GM06990 (cell line): ENCODE measurements around the gene GNA12.

Experiments used
- DNase-seq: peaks from one replicate; pipeline ENCODE4 v3.0.0-alpha.2; 2011; ENCODE audit not compliant: insufficient read length; ENCODE audit errors: extremely low read depth
- H3K27me3 ChIP-seq: replicated peaks from 2 replicates; pipeline ENCODE4 v1.6.0; 2011; ENCODE audit warnings: low read length; ENCODE audit not compliant: control insufficient read depth, insufficient read depth
- H3K36me3 ChIP-seq: 2 replicates; pipeline ENCODE4 v1.5.1; 2011; ENCODE audit warnings: low read length; ENCODE audit not compliant: control insufficient read depth, insufficient read depth
- H3K4me3 ChIP-seq: replicated peaks from 2 replicates; pipeline ENCODE4 v1.5.1; 2011; ENCODE audit warnings: low read depth, mild to moderate bottlenecking, control low read depth, low read length
- TF ChIP-seq, protein P1 (sequence below): IDR thresholded peaks from 2 replicates; pipeline ENCODE4 v1.5.1; 2011; ENCODE audit warnings: low read length, control low read depth, mild to moderate bottlenecking, inconsistent platforms; ENCODE audit not compliant: insufficient read depth, poor library complexity, severe bottlenecking

GNA12 gene

DNA sequence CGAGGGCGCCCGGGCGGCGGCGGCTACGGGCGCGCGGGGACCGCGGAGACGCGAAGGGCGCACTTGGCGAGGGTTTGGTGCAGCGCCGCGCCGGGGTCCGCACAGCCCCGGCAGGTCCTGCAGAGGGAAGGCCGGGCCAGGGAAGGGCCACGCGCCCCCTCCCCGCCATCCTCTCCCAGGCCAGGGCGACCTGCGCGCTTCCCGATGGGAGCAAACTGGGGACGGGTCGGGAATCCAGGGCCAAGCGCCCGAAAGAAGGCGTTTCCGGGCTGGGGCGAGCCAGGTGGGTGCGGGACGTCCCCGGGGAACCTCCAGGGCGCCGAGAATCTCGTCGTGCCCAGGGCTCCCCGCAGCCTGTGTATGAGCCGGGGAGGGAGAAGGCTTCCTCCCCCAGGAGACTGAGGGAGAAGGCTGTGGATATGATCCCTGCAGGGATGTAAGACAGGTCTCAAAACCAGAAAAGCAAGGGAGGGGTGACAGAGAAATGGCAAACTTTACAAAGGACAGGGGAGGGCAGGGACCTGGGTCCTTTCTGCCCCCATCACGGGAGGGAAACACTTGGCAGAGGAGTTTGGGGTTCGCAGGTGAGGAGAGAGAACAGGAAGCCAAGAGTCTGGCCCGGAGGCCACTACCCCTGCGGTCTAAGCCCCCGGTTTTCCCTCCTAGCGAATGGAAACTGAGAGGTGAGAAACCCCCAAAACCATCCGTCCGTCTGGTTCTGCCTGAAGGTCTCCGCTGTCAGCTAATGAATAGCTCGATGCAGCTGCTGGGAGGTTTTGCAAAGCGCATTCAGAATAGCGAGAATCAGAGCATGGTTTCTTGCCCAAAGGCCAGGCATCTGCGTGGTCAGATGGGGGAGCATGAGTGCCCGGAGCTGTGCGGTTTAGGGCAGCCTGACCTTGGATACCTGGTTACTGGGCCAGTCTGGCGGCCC, 155.4 kb downstream of the GNA12 start:
- no peaks in the 10 kb centered on the region for H3K36me3 ChIP-seq
- peak; percentile 70 for DNase-seq
- peak overlapping the region; percentile 51 for H3K4me3 ChIP-seq
- H3K27me3 ChIP-seq: no peaks in the 10 kb centered on the region; the same call in 1 of the 2 replicates
- TF ChIP-seq, protein P1, sequence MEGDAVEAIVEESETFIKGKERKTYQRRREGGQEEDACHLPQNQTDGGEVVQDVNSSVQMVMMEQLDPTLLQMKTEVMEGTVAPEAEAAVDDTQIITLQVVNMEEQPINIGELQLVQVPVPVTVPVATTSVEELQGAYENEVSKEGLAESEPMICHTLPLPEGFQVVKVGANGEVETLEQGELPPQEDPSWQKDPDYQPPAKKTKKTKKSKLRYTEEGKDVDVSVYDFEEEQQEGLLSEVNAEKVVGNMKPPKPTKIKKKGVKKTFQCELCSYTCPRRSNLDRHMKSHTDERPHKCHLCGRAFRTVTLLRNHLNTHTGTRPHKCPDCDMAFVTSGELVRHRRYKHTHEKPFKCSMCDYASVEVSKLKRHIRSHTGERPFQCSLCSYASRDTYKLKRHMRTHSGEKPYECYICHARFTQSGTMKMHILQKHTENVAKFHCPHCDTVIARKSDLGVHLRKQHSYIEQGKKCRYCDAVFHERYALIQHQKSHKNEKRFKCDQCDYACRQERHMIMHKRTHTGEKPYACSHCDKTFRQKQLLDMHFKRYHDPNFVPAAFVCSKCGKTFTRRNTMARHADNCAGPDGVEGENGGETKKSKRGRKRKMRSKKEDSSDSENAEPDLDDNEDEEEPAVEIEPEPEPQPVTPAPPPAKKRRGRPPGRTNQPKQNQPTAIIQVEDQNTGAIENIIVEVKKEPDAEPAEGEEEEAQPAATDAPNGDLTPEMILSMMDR: no peak

DNA sequence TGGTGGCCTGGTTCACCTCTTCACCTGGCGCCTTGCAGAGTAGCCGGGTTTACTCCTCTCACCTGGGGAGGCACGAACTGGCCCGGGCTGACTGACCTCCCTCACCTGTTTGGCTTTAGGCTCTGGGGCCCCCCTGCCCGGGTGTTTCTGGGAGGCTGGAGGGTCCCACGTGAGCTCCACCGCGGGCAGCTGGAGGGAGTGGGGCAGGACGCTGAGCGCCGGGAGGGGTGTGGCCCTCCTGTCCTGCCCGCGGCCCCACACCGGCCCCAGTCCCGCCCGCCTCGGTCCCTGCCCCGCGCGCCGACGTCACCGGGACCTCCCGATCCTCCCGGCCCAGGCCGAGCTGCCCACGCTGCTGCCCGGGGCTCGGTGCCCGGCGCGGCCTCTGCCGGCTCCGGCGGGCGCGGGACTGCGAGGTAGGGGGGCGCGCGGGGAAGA, 156.2 kb downstream of the GNA12 start, which contains the start of gene AMZ1:
AMZ1 (plus strand) TSS at position 322 of the 438 bp plus-strand sequence. CDS start 12,250 bp downstream, outside the sequence.
- Histone ChIP-seq H3K36me3 (no peaks in the 10 kb centered on the region), H3K27me3 (no peaks in the 10 kb centered on the region; the same call in 1 of the 2 replicates), H3K4me3 (peak within 1 kb of the TSS; percentile 51)
- TF ChIP-seq, protein P1: no peak
- no peak for DNase-seq

DNA sequence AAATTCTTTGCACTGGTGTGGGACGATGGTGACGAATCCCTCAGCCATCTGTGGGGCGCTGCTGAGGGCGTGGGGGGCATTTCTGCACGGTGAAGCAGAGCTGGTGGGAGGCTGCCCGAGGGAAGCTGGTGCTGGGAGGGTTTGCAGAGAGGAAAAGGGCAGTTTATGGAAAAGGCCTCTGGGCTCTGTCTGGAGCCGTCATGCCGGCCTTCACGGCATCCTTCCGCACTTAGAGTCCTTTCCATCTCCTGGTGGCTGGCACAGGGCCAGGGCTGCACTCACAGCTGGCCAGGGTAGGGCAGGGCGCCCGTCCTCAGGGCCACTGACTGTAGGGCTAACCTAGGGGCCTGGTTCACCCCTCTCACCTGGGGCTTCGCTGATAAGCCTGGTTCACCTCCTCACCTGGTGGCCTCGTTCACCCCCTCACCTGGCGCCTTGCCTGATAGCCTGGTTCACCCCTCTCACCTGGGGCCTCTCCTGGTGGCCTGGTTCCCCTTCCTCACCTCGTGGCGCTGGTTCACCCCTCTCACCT, 156.7 kb downstream of the GNA12 start:
- Histone ChIP-seq H3K27me3 (no peaks in the 10 kb centered on the region; the same call in 1 of the 2 replicates), H3K4me3 (no peak overlapping the region), H3K36me3 (no peaks in the 10 kb centered on the region)
- no peak for DNase-seq
- TF ChIP-seq, protein P1: no peak

DNA sequence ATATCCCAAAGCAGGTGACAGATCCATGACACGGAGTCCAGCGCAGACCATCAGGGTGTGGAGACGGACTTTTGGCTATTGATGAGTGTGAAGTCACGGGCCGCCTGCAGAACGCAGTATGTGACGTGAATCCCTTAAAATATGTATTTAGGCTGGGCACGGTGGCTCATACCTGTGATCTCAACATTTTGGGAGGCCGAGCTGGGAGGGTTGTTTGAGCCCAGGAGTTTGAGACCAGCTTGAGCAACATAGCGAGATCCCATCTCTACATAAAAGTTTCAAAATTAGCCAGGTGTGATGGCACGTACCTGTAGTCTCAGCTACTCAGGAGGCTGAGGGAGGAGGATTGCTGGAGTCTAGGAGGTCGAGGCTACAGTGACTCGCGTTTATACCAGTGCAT, 158.0 kb downstream of the GNA12 start:
- Histone ChIP-seq H3K36me3 (no peaks in the 10 kb centered on the region), H3K27me3 (no peaks in the 10 kb centered on the region; the same call in 1 of the 2 replicates), H3K4me3 (no peak overlapping the region)
- no peak for DNase-seq
- TF ChIP-seq, protein P1: no peak

DNA sequence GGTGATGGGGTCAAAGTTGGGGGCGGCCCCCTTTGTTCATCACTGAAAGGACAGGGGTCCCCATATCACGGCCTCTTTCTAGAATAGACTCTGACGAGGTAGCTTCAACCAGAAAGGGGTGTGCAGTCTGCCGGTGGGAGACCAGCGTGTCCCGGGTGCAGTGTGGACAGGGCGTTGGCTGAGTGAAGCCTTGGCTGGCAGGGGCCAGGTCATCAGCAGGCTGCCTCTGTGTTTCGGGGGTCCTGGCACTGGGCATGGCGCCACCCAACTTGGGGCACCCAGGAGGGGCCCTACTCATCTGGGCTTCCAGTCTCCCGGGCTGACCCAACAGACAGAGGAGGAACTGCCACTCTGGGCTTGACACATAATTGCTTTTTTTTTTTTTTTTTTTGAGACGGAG, 159.6 kb downstream of the GNA12 start:
- H3K36me3 ChIP-seq: no peaks in the 10 kb centered on the region
- DNase-seq: no peak
- TF ChIP-seq, protein P1: no peak
- no peak overlapping the region for H3K4me3 ChIP-seq
- H3K27me3 ChIP-seq: no peaks in the 10 kb centered on the region; the same call in 1 of the 2 replicates
